HCT116 (cell line): ENCODE measurements around the gene E4F1. TPM values are rescaled to one million over a fixed set of nuclear protein-coding genes. Genes with fewer than 3 reads are reported as not detected.

Experiments used
- ATAC-seq: fragments of 200-7000 bp; cut with Tn5 transposase; 2 replicates; pipeline ENCODE4 v1.9.1; 2020; ENCODE audit warnings: mild to moderate bottlenecking, moderate library complexity
- BruUV-seq: library from RNA; stranded (reverse); fragments of 400-500 nt; replicated peaks from 2 replicates; lab custom pipeline; 2021; lab: Mats Ljungman, UMichigan
- CTCF ChIA-PET: fragments of 300-600 bp; sonication (Branson Sonifier 250); formaldehyde crosslinking; loops from one replicate; lab custom pipeline; 2021; ENCODE audit warnings: antibody characterized with exemption; lab: Charles Lee
- POLR2A ChIA-PET: fragments of 300-600, 350-600 bp; sonication (Branson Sonifier 250); formaldehyde crosslinking; loops from one replicate; lab custom pipeline; 2021; ENCODE audit warnings: antibody characterized with exemption; lab: Charles Lee
- RAD21 ChIA-PET, 2 experiments: fragments of 300-600 bp; sonication (Branson Sonifier 250); formaldehyde crosslinking; loops; one replicate each; lab custom pipeline; 2023; ENCODE audit warnings: low total read pairs in 2 of 2; ENCODE audit not compliant: uncharacterized antibody in 2 of 2, unreplicated experiment in 2 of 2, low non-redundant PET in 1 of 2; lab: Charles Lee
- DNase-seq: peaks from one replicate; pipeline ENCODE4 v3.0.0-alpha.2; 2010; ENCODE audit warnings: low read depth, low spot score
- H2AFZ ChIP-seq: fragments of 200-600 bp; shearing (Covaris generic), sonication (generic); 2 replicates; pipeline ENCODE4 v1.6.1; 2017; ENCODE audit warnings: low read depth, mixed run types, mixed read lengths, antibody characterized with exemption, low read length; ENCODE audit not compliant: poor library complexity, severe bottlenecking
- H3K27ac ChIP-seq: 2 replicates; pipeline ENCODE4 v1.5.1; 2012; ENCODE audit warnings: low read depth, low read length
- H3K27me3 ChIP-seq: fragments of 200-600 bp; sonication (generic); 2 replicates; pipeline ENCODE4 v1.6.1; 2016; ENCODE audit warnings: mixed run types, low read length, mixed read lengths; ENCODE audit not compliant: insufficient read depth
- H3K36me3 ChIP-seq, 2 experiments: fragments of 200-500 bp in 1 of 2; fragments of 200-600 bp in 1 of 2; sonication (Bioruptor generic) in 1 of 2; sonication (generic) in 1 of 2; 2 replicates each; pipeline versions ENCODE4 v1.5.1 to v1.6.1; 2014 to 2016; ENCODE audit warnings: low read length in 2 of 2, inconsistent platforms in 1 of 2, mixed read lengths in 1 of 2, mixed run types in 1 of 2; ENCODE audit not compliant: insufficient read depth in 2 of 2, control insufficient read depth in 1 of 2
- H3K4me1 ChIP-seq, 2 experiments: fragments of 200-600 bp in 1 of 2; sonication (generic) in 1 of 2; 2 replicates each; pipeline versions ENCODE4 v1.5.1 to v1.6.1; 2012 to 2017; ENCODE audit warnings: low read length in 2 of 2, inconsistent platforms in 1 of 2, mild to moderate bottlenecking in 1 of 2, mixed read lengths in 1 of 2, mixed run types in 1 of 2, moderate library complexity in 1 of 2; ENCODE audit not compliant: insufficient read depth in 2 of 2, control insufficient read depth in 1 of 2
- H3K4me2 ChIP-seq: fragments of 200-600 bp; sonication (generic); 2 replicates; pipeline ENCODE4 v1.6.1; 2017; ENCODE audit warnings: mixed run types, low read length, mixed read lengths
- H3K4me3 ChIP-seq, 2 experiments: fragments of 200-600 bp in 1 of 2; sonication (generic) in 1 of 2; replicated peaks in 1 of 2; 2 replicates each; pipeline ENCODE4 v1.5.1; 2011 to 2016; ENCODE audit warnings: low read length in 2 of 2, control low read depth in 1 of 2, low read depth in 1 of 2, mild to moderate bottlenecking in 1 of 2, mixed read lengths in 1 of 2, mixed run types in 1 of 2
- H3K79me2 ChIP-seq: fragments of 200-600 bp; sonication (generic); 2 replicates; pipeline ENCODE4 v1.6.1; 2017; ENCODE audit warnings: mild to moderate bottlenecking, mixed run types, low read length, moderate library complexity, mixed read lengths; ENCODE audit not compliant: insufficient read depth
- H3K9ac ChIP-seq: fragments of 200-600 bp; sonication (generic); 2 replicates; pipeline ENCODE4 v1.6.1; 2016; ENCODE audit warnings: low read length, mixed read lengths
- H3K9me2 ChIP-seq: fragments of 200-600 bp; sonication (generic), shearing (Covaris generic); 2 replicates; pipeline ENCODE4 v1.6.1; 2017; ENCODE audit warnings: mixed run types, mild to moderate bottlenecking, moderate library complexity; ENCODE audit not compliant: insufficient read depth
- H3K9me3 ChIP-seq, 2 experiments: fragments of 200-500 bp in 1 of 2; fragments of 200-600 bp in 1 of 2; sonication (Bioruptor generic) in 1 of 2; sonication (generic) in 1 of 2; 2 replicates each; pipeline ENCODE4 v1.6.1; 2014 to 2017; ENCODE audit warnings: low read length in 2 of 2, mixed read lengths in 2 of 2, inconsistent platforms in 1 of 2, low read depth in 1 of 2, mild to moderate bottlenecking in 1 of 2, mixed run types in 1 of 2, moderate library complexity in 1 of 2; ENCODE audit not compliant: control insufficient read depth in 1 of 2, insufficient read depth in 1 of 2
- H4K20me1 ChIP-seq: fragments of 200-600 bp; sonication (generic), shearing (Covaris generic); 2 replicates; pipeline ENCODE4 v1.6.1; 2017; ENCODE audit warnings: mixed run types, mild to moderate bottlenecking, moderate library complexity; ENCODE audit not compliant: insufficient read depth
- CBX3 ChIP-seq: IDR thresholded peaks from 2 replicates; pipeline ENCODE4 v1.6.1; 2012; ENCODE audit warnings: low read depth
- CEBPB ChIP-seq: IDR thresholded peaks from 2 replicates; pipeline ENCODE4 v1.6.1; 2012; ENCODE audit warnings: low read depth
- EGR1 ChIP-seq: IDR thresholded peaks from 2 replicates; pipeline ENCODE4 v1.6.1; 2012; ENCODE audit warnings: low read depth
- ELF1 ChIP-seq: IDR thresholded peaks from 2 replicates; pipeline ENCODE4 v1.6.1; 2012; ENCODE audit warnings: low read depth, borderline replicate concordance
- EZH2 ChIP-seq: fragments of 200-600 bp; sonication (generic); IDR thresholded peaks from 2 replicates; pipeline ENCODE4 v1.6.1; 2017; ENCODE audit warnings: antibody characterized with exemption, mixed run types
- FOSL1 ChIP-seq: IDR thresholded peaks from 2 replicates; pipeline ENCODE4 v1.6.1; 2012; ENCODE audit warnings: low read depth
- POLR2AphosphoS5 ChIP-seq: IDR thresholded peaks from 2 replicates; pipeline ENCODE4 v1.6.1; 2011; ENCODE audit warnings: mild to moderate bottlenecking, low read depth, low read length, moderate library complexity
- RAD21 ChIP-seq: IDR thresholded peaks from 2 replicates; pipeline ENCODE4 v1.6.1; 2012; ENCODE audit warnings: low read depth, mild to moderate bottlenecking
- SIN3A ChIP-seq: IDR thresholded peaks from 2 replicates; pipeline ENCODE4 v1.6.1; 2012; ENCODE audit warnings: low read depth
- SRF ChIP-seq: IDR thresholded peaks from 2 replicates; pipeline ENCODE4 v1.6.1; 2012; ENCODE audit warnings: low read depth
- YY1 ChIP-seq: IDR thresholded peaks from 2 replicates; pipeline ENCODE4 v1.6.1; 2011; ENCODE audit warnings: low read length, low read depth, moderate library complexity, mild to moderate bottlenecking; ENCODE audit not compliant: insufficient replicate concordance; ENCODE audit errors: extremely low read depth
- ZFX ChIP-seq: fragments of 450-650 bp; IDR thresholded peaks from 2 replicates; pipeline ENCODE4 v1.6.1; 2017
- ZNF274 ChIP-seq: fragments of 200-500 bp; sonication (Bioruptor generic); IDR thresholded peaks from 2 replicates; pipeline ENCODE4 v1.6.1; 2014; ENCODE audit warnings: mild to moderate bottlenecking, low read depth, low read length, inconsistent platforms
- intact Hi-C: fragments of 100-400 bp; cut with micrococcal nuclease; formaldehyde crosslinking; loops from 2 replicates; pipeline ENCODE4 v1.10.0; 2022
- total RNA-seq: library from RNA; stranded (reverse); gene quantifications from one replicate; pipeline ENCODE4 v1.2.1, GENCODE V29; 2021; ENCODE audit not compliant: unreplicated experiment
- TF ChIP-seq, protein P1 (sequence below), 3 experiments: fragments of 200-600 bp in 1 of 3; sonication (generic) in 1 of 3; IDR thresholded peaks in 2 of 3; conservative IDR thresholded peaks in 1 of 3; 2 replicates each; pipeline ENCODE4 v1.5.1; 2012 to 2017; ENCODE audit warnings: low read depth in 2 of 3, low read length in 2 of 3, antibody characterized with exemption in 1 of 3, borderline replicate concordance in 1 of 3, control low read depth in 1 of 3, mild to moderate bottlenecking in 1 of 3, mixed read lengths in 1 of 3, mixed run types in 1 of 3, moderate library complexity in 1 of 3; ENCODE audit not compliant: insufficient read depth in 1 of 3
- TF ChIP-seq, protein P2 (sequence below): IDR thresholded peaks from 2 replicates; pipeline ENCODE4 v1.6.1; 2011; ENCODE audit warnings: mild to moderate bottlenecking, low read length, moderate library complexity; ENCODE audit not compliant: insufficient replicate concordance; ENCODE audit errors: extremely low read depth
- TF ChIP-seq, protein P3 (sequence below): IDR thresholded peaks from 2 replicates; pipeline ENCODE4 v1.6.1; 2012

Gene E4F1
- total RNA-seq, 1 experiment from 2014 or later, result 40.7 TPM

DNA sequence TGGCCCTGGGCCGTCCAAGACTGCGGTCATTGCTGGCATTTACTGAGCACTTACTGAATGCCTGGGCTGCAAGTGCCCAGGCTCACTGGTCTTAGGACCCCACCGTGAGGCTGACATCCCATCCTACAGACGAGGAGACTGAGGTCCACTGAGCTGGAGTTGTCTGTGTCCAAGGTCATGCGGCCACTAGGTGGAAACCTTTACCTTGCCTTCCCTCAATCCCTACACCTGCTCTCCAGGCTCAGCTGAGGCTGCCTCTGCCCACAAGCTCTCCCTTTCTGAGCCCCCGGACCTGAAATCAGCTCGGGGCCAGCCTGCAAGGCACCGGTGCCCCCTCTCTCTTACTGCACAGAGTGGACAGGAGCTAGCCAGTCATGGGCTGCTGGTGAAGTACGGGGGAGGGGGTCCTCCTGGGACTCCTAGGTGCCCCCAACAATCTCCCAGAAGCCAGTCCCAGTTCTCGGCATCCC lies 28.5 kb upstream of the E4F1 start:
- no peaks in the 10 kb centered on the region for H3K36me3 ChIP-seq
- no peak overlapping the region for H3K9ac ChIP-seq
- intact Hi-C loops, result loop anchor here (2.0 to 10.0 kb wide), 2 partner anchors 56 to 310 kb away; partner anchors contain the start of gene ECI1
- H3K27me3 ChIP-seq, result no peaks in the 10 kb centered on the region
- no peaks in the 10 kb centered on the region for H3K9me3 ChIP-seq
- DNase-seq, result no peak
- no peak overlapping the region for H3K4me3 ChIP-seq
- H4K20me1 ChIP-seq, result no peaks in the 10 kb centered on the region
- no peak for TF ChIP-seq YY1
- TF ChIP-seq POLR2AphosphoS5, result no peak
- TF ChIP-seq EGR1, result no peak
- TF ChIP-seq RAD21, result peak; percentile 93
- TF ChIP-seq, protein P1, sequence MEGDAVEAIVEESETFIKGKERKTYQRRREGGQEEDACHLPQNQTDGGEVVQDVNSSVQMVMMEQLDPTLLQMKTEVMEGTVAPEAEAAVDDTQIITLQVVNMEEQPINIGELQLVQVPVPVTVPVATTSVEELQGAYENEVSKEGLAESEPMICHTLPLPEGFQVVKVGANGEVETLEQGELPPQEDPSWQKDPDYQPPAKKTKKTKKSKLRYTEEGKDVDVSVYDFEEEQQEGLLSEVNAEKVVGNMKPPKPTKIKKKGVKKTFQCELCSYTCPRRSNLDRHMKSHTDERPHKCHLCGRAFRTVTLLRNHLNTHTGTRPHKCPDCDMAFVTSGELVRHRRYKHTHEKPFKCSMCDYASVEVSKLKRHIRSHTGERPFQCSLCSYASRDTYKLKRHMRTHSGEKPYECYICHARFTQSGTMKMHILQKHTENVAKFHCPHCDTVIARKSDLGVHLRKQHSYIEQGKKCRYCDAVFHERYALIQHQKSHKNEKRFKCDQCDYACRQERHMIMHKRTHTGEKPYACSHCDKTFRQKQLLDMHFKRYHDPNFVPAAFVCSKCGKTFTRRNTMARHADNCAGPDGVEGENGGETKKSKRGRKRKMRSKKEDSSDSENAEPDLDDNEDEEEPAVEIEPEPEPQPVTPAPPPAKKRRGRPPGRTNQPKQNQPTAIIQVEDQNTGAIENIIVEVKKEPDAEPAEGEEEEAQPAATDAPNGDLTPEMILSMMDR (IDR thresholded peaks at IDR 0.05 in 2 of 3, conservative IDR thresholded peaks at IDR 0.05 in 1 of 3; ENCODE audit: borderline replicate concordance in 1 of 3, insufficient read depth in 1 of 3, low read depth in 2 of 3, low read length in 2 of 3), result peak; percentile 62 to 73 (median 63)
- no peak for TF ChIP-seq ZFX
- no peak for TF ChIP-seq SIN3A
- no peak for TF ChIP-seq ZNF274
- TF ChIP-seq FOSL1, result no peak
- TF ChIP-seq EZH2, result no peak
- TF ChIP-seq, protein P2, sequence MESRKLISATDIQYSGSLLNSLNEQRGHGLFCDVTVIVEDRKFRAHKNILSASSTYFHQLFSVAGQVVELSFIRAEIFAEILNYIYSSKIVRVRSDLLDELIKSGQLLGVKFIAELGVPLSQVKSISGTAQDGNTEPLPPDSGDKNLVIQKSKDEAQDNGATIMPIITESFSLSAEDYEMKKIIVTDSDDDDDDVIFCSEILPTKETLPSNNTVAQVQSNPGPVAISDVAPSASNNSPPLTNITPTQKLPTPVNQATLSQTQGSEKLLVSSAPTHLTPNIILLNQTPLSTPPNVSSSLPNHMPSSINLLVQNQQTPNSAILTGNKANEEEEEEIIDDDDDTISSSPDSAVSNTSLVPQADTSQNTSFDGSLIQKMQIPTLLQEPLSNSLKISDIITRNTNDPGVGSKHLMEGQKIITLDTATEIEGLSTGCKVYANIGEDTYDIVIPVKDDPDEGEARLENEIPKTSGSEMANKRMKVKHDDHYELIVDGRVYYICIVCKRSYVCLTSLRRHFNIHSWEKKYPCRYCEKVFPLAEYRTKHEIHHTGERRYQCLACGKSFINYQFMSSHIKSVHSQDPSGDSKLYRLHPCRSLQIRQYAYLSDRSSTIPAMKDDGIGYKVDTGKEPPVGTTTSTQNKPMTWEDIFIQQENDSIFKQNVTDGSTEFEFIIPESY, result no peak
- no peak for TF ChIP-seq CBX3
- TF ChIP-seq CEBPB, result no peak
- TF ChIP-seq, protein P3, sequence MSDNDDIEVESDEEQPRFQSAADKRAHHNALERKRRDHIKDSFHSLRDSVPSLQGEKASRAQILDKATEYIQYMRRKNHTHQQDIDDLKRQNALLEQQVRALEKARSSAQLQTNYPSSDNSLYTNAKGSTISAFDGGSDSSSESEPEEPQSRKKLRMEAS, result no peak
- TF ChIP-seq SRF, result no peak
- TF ChIP-seq ELF1, result no peak
- CTCF ChIA-PET, result interaction anchor here (0.6 to 3.5 kb wide), 9 partner anchors 10 to 680 kb away, joined by 3 to 24 read pairs (median 4); partner anchors contain the start of genes ECI1, MLST8, PGP and TBC1D24
- no peak overlapping the region; the same call in 1 of the 2 replicates for H3K27ac ChIP-seq
- H3K4me1 ChIP-seq, result peaks cover 5 to 19% of the 10 kb centered on the region in 2 experiments
- H2AFZ ChIP-seq, result no peak overlapping the region
- RAD21 ChIA-PET, result interaction anchor here (0.8 to 1.6 kb wide), 5 partner anchors 20 to 307 kb away, joined by 3 to 6 read pairs (median 5); partner anchors contain the start of genes ECI1 (in 1 of the 2) and PGP (in 1 of the 2)
- peak overlapping the region; percentile 88 for H3K4me2 ChIP-seq
- ATAC-seq, result peak; percentile 81
- POLR2A ChIA-PET, result interaction anchor here (1.0 to 1.6 kb wide), 4 partner anchors 28 to 56 kb away, joined by 4 to 11 read pairs (median 6); partner anchors contain the start of genes E4F1, ECI1 and TRAF7
- no peaks in the 10 kb centered on the region for H3K9me2 ChIP-seq
- BruUV-seq, result no TSS peak
- no peaks in the 10 kb centered on the region for H3K79me2 ChIP-seq
